CD14-positive monocyte (primary cell): ENCODE results near the gene SERPINA1. TPM values are rescaled to one million over a fixed set of nuclear protein-coding genes. Genes with fewer than 3 reads are reported as not detected.

Experiments
- DNase-seq, 3 donors: peaks; one replicate each; pipeline ENCODE4 v3.0.0-alpha.2; 2011 to 2022
- H2AFZ ChIP-seq: 2 replicates; pipeline ENCODE4 v1.6.0; 2012; ENCODE audit warnings: mild to moderate bottlenecking, low read depth, low read length, inconsistent platforms; ENCODE audit not compliant: insufficient read depth, poor library complexity, severe bottlenecking
- H3K27ac ChIP-seq, 2 donors: 1 replicate in 1 of 2; 2 replicates in 1 of 2; pipeline ENCODE4 v1.5.1; 2012 to 2013; ENCODE audit warnings: low read length in 2 of 2, control low read depth in 1 of 2, inconsistent platforms in 1 of 2, low read depth in 1 of 2, mild to moderate bottlenecking in 1 of 2
- H3K27me3 ChIP-seq, 2 donors: one replicate each; pipeline versions ENCODE4 v1.6.0 to v1.6.1; 2011 to 2013; ENCODE audit warnings: low read length in 2 of 2; ENCODE audit not compliant: control insufficient read depth in 2 of 2, insufficient read depth in 2 of 2
- H3K36me3 ChIP-seq, 2 donors: replicated peaks in 1 of 2; 1 replicate in 1 of 2; 2 replicates in 1 of 2; pipeline versions ENCODE4 v1.5.1 to v1.6.1; 2012 to 2013; ENCODE audit warnings: low read length in 2 of 2, control low read depth in 1 of 2, inconsistent platforms in 1 of 2, mild to moderate bottlenecking in 1 of 2; ENCODE audit not compliant: insufficient read depth in 2 of 2, control insufficient read depth in 1 of 2
- H3K4me1 ChIP-seq, 2 donors: 1 replicate in 1 of 2; 2 replicates in 1 of 2; pipeline versions ENCODE4 v1.5.1 to v1.6.1; 2012 to 2013; ENCODE audit warnings: low read length in 2 of 2, control low read depth in 1 of 2, inconsistent platforms in 1 of 2, mild to moderate bottlenecking in 1 of 2, moderate library complexity in 1 of 2; ENCODE audit not compliant: insufficient read depth in 2 of 2, control insufficient read depth in 1 of 2
- H3K4me2 ChIP-seq: replicated peaks from 2 replicates; pipeline ENCODE3; 2012; ENCODE audit warnings: low read length, moderate library complexity, mild to moderate bottlenecking; ENCODE audit not compliant: poor library complexity, severe bottlenecking; ENCODE audit errors: extremely low read depth
- H3K4me3 ChIP-seq, 3 experiments: fragments of 200-600 bp in 1 of 3; sonication (generic) in 1 of 3; replicated peaks in 1 of 3; 1 replicate in 2 of 3; 2 replicates in 1 of 3; pipeline ENCODE4 v1.5.1; 2011 to 2013; ENCODE audit warnings: low read length in 3 of 3, mild to moderate bottlenecking in 3 of 3, control low read depth in 2 of 3, low read depth in 2 of 3, inconsistent platforms in 1 of 3, moderate library complexity in 1 of 3
- H3K79me2 ChIP-seq: 2 replicates; pipeline ENCODE4 v1.6.0; 2012; ENCODE audit warnings: mild to moderate bottlenecking, control low read depth, inconsistent platforms, low read length, moderate library complexity; ENCODE audit not compliant: insufficient read depth
- H3K9ac ChIP-seq: 2 replicates; pipeline ENCODE4 v1.6.0; 2017; ENCODE audit warnings: low read length, mild to moderate bottlenecking; ENCODE audit not compliant: insufficient read depth, poor library complexity, severe bottlenecking
- H3K9me3 ChIP-seq, 2 donors: replicated peaks in 1 of 2; 1 replicate in 1 of 2; 2 replicates in 1 of 2; pipeline versions ENCODE4 v1.5.1 to v1.6.1; 2012 to 2013; ENCODE audit warnings: low read length in 2 of 2, control low read depth in 1 of 2; ENCODE audit not compliant: control insufficient read depth in 1 of 2, insufficient read depth in 1 of 2
- H4K20me1 ChIP-seq: 2 replicates; pipeline ENCODE4 v1.6.0; 2012; ENCODE audit warnings: mild to moderate bottlenecking, low read length, control low read depth, moderate library complexity; ENCODE audit not compliant: insufficient read depth
- H3K27ac Mint-ChIP-seq, 7 donors: one replicate each; pipeline ENCODE4 v1.8.0; 2020; ENCODE audit warnings: mild to moderate bottlenecking in 7 of 7, mixed read lengths in 7 of 7, moderate library complexity in 6 of 7, inconsistent platforms in 2 of 7
- H3K27me3 Mint-ChIP-seq, 3 donors: one replicate each; pipeline ENCODE4 v1.8.0; 2021 to 2022; ENCODE audit warnings: low read depth in 3 of 3, mild to moderate bottlenecking in 3 of 3, mixed read lengths in 3 of 3, moderate library complexity in 3 of 3, inconsistent platforms in 1 of 3
- H3K36me3 Mint-ChIP-seq, 2 donors: one replicate each; pipeline ENCODE4 v1.8.0; 2020; ENCODE audit warnings: mixed read lengths in 2 of 2, inconsistent platforms in 1 of 2, mild to moderate bottlenecking in 1 of 2
- H3K4me1 Mint-ChIP-seq: one replicate; pipeline ENCODE4 v1.8.0; 2020; ENCODE audit warnings: mild to moderate bottlenecking, mixed read lengths
- H3K4me3 Mint-ChIP-seq, 2 donors: one replicate each; pipeline ENCODE4 v1.8.0; 2020; ENCODE audit warnings: mild to moderate bottlenecking in 2 of 2, mixed read lengths in 2 of 2, moderate library complexity in 1 of 2
- H3K9me3 Mint-ChIP-seq, 7 donors: one replicate each; pipeline ENCODE4 v1.8.0; 2020 to 2022; ENCODE audit warnings: mixed read lengths in 7 of 7, mild to moderate bottlenecking in 6 of 7, moderate library complexity in 6 of 7, inconsistent platforms in 2 of 7
- WGBS: methylation state at CpG from one replicate; pipeline ENCODE4 v1.1.5; 2013; ENCODE audit warnings: missing lambda C conversion rate; ENCODE audit not compliant: insufficient coverage; 5-methylcytosine and 5-hydroxymethylcytosine counted together
- intact Hi-C, 2 donors: fragments of 100-400 bp; cut with micrococcal nuclease; formaldehyde crosslinking; loops; one replicate each; pipeline versions ENCODE4 v1.15.0 to v1.15.1; 2023
- polyA plus RNA-seq, 3 donors: library from polyadenylated mRNA; depleted of rRNA in 1 of 3; unstranded in 2 of 3; stranded (reverse) in 1 of 3; fragments of 300-500 nt in 2 of 3; fragments of >200 nt in 1 of 3; fragmentation: Illumina TruSeq in 2 of 3; gene quantifications; 1 replicate in 2 of 3; 2 replicates in 1 of 3; pipeline ENCODE4 v1.2.3, GENCODE V29; 2012 to 2021
- TF ChIP-seq, protein P1 (sequence below): fragments of 200-600 bp; IDR thresholded peaks from one replicate; pipeline ENCODE4 v1.8.0; 2022; ENCODE audit warnings: antibody characterized with exemption, mild to moderate bottlenecking

Gene SERPINA1
- polyA plus RNA-seq, 3 donors: 1,278 to 2,075 (median 2,042) TPM

DNA sequence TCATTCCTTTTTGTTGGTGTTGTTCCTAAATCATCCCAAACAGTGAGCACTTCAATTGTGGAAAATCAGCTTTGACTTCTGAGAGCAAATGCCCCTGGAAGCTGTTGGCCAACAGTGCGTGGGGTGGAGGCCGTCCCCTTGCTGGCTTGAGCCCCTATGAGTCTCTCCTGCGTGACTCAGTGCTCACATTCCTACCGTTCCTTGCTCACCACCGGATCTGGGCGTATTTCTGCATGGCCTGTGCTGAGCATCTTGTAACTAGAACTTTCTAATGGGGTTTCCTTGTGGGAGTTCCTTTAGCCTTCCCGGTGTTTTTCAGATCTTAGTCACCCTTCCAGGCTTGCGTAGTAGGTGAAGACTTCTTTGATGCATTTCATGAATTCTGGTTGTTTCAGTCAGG, 14.7 kb downstream of the SERPINA1 start:
- no peaks in the 10 kb centered on the region for H3K9me3 ChIP-seq
- H4K20me1 ChIP-seq: peaks cover 10% of the 10 kb centered on the region
- H3K79me2 ChIP-seq: no peaks in the 10 kb centered on the region
- TF ChIP-seq, protein P1, sequence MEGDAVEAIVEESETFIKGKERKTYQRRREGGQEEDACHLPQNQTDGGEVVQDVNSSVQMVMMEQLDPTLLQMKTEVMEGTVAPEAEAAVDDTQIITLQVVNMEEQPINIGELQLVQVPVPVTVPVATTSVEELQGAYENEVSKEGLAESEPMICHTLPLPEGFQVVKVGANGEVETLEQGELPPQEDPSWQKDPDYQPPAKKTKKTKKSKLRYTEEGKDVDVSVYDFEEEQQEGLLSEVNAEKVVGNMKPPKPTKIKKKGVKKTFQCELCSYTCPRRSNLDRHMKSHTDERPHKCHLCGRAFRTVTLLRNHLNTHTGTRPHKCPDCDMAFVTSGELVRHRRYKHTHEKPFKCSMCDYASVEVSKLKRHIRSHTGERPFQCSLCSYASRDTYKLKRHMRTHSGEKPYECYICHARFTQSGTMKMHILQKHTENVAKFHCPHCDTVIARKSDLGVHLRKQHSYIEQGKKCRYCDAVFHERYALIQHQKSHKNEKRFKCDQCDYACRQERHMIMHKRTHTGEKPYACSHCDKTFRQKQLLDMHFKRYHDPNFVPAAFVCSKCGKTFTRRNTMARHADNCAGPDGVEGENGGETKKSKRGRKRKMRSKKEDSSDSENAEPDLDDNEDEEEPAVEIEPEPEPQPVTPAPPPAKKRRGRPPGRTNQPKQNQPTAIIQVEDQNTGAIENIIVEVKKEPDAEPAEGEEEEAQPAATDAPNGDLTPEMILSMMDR: no peak
- H3K9ac ChIP-seq: no peak overlapping the region
- H3K4me3 Mint-ChIP-seq: no peak overlapping the region
- no peak overlapping the region for H3K27ac Mint-ChIP-seq
- peaks cover 21 to 24% of the 10 kb centered on the region in 2 donors for H3K36me3 ChIP-seq
- DNase-seq: no peak
- H3K4me1 ChIP-seq: peaks cover 0 to 8% of the 10 kb centered on the region in 2 donors
- H3K27me3 Mint-ChIP-seq: peaks cover 2 to 9% (median 5%) of the 10 kb centered on the region in 3 donors
- H3K27me3 ChIP-seq: no peaks in the 10 kb centered on the region
- H3K4me2 ChIP-seq: no peak overlapping the region
- 97% methylated on average over 7 of the region's 8 CpGs for WGBS
- intact Hi-C loops: no loop called here
- peaks cover 19% of the 10 kb centered on the region for H3K4me1 Mint-ChIP-seq
- peaks cover 0 to 2% (median 0%) of the 10 kb centered on the region in 7 donors for H3K9me3 Mint-ChIP-seq
- peaks cover 22 to 27% of the 10 kb centered on the region in 2 donors for H3K36me3 Mint-ChIP-seq
- H2AFZ ChIP-seq: no peak overlapping the region
- no peak overlapping the region for H3K4me3 ChIP-seq
- no peak overlapping the region for H3K27ac ChIP-seq

DNA sequence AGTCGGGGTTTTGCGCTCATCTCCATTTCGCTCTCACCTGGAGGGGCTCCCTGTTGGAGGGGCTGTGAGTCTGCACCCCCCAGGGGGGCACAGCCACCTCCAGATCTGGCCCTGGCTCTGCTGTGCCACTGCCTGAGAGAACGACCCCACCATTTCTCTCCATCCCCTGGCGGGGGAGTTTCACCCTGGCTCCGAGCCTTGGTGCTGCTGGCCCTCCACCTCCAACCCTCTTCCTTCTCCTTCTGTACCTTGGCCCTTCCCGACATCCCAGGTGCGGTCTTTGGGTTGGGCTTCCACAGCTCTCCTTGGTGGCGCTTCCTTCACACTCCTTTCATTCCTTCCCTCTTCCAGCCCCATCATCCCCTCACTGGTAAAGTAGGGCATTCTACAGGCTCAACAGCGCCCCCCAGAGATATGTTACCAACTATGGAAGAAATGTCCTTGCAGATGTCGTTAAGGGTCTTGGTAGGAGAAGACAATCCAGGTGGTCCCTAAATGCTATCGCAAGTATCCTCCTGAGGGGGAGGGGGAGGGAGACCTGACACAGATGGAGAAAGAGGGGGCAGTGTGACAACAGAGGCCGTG, 16.3 kb downstream of the SERPINA1 start:
- peaks cover 0 to 3% (median 0%) of the 10 kb centered on the region in 7 donors for H3K9me3 Mint-ChIP-seq
- no peaks in the 10 kb centered on the region for H3K27me3 ChIP-seq
- no peak for DNase-seq

More for the DNA sequence above, 16.3 kb downstream of the SERPINA1 start:
- TF ChIP-seq, protein P1: peak; percentile 39
- H3K4me3 ChIP-seq: no peak overlapping the region
- H3K27ac ChIP-seq: no peak overlapping the region
- H3K4me1 ChIP-seq: peaks cover 14 to 24% of the 10 kb centered on the region in 2 donors
- H3K27ac Mint-ChIP-seq: peak overlapping the region in 1 of 7 donors; percentile 66
- H3K4me2 ChIP-seq: no peak overlapping the region
- no peaks in the 10 kb centered on the region for H3K9me3 ChIP-seq
- no peak overlapping the region for H3K9ac ChIP-seq
- intact Hi-C loops: no loop called here
- H3K27me3 Mint-ChIP-seq: peaks cover 2 to 9% (median 5%) of the 10 kb centered on the region in 3 donors
- H3K79me2 ChIP-seq: no peaks in the 10 kb centered on the region
- peaks cover 29% of the 10 kb centered on the region for H3K4me1 Mint-ChIP-seq
- H2AFZ ChIP-seq: no peak overlapping the region
- H3K4me3 Mint-ChIP-seq: no peak overlapping the region
- WGBS: 90% methylated on average over 8 of the region's 13 CpGs
- no peaks in the 10 kb centered on the region for H4K20me1 ChIP-seq
- peaks cover 6 to 8% of the 10 kb centered on the region in 2 donors for H3K36me3 ChIP-seq
- H3K36me3 Mint-ChIP-seq: peaks cover 7 to 12% of the 10 kb centered on the region in 2 donors
